GM19372 (cell line): Measurements from ENCODE around the gene GPSM1.
"Not testable (repeated sequence)": the region's sequence is repeated elsewhere in the genome, so short reads cannot be mapped to it uniquely, and the experiment has no call there.

Experiments used
- ATAC-seq: cut with Tn5 transposase; IDR thresholded peaks from one replicate; pipeline ENCODE4 v1.9.1; 2021; ENCODE audit warnings: mild to moderate bottlenecking, low read depth, moderate library complexity; ENCODE audit not compliant: unreplicated experiment

The GPSM1 gene

DNA sequence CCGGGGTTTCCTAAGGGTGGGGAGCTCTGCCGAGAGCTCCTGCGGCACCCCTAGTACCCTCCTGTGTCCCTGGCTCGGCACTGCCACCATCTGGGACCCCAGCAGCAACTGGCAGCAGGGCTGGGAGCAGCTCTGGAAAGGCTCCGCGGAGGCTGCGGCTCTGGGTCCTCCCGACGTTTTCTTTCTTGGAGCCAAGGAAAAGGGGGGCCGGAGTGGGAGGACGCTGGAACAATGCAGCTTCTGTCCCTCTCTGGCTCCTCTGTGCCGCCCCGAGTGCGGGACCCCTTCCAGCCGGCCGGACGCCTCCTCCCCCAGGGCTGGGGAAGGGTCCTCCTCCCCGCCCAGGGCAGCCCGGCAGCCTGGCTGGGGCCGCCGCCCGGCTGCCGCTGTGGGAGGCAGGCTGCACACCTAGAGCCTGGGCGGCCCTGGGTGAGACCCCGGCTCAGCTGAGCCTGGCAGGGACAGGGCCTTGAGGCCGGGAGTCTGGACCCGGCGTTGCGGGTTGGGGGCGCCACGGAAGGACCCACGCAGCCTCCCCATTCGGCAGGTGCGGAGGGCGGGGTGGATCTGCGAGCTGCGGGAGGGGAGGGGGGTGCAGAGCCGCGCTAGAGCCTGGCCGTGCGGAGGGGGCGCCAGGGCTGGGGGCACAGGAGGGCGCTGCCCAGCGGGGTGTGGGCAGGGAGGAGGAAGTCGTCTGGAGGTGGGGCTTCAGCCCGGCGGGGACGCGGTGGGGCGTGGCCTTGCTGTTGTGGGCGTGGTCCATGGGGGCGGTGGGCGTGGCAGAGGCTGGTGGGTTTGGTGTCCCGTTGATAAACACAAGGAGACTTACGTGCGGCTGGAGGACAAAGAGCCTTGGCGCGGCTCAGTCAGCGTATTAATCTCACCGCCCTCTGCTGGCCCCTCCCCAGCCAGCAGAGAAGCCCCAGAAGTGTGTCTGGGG lies 15.1 kb downstream of the GPSM1 start:
- no peak for ATAC-seq

DNA sequence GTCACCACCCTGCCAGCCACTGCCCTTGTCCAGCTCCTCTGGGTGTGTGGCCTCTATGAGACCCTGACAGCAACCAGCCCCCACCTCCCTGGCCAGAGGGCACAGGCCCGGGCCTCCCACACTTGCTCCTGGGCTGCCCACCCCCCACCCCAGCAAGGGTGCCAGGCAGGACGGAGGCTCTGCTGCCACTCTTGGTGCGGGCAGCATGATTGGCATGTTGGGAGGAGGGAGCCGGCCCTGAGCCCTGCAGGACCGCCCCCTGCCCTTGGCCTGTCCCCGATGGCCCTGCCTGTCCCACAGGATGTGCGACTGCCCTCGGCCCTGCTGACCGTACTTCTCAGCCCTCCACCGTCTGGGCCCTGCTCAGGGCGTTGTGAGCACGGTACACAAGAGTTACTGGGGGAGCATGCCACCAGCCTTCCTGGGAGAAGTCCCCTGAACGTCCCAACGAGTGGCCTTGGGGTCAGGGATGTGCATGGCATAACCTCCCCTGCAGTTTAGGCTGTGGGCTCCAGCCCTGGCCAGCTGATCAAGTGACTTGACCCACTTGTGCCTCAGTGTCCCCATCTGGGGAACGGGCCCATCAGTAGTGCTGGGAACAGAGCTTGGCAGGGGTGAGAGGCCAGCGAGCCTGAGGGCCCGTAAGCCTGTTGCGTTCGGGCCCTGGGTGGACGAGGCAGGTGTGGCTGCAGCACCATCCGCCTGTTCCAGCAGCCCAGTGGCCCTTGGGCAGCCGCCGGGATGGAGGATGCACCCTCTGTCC lies 16.0 kb downstream of the GPSM1 start:
- ATAC-seq = no peak

DNA sequence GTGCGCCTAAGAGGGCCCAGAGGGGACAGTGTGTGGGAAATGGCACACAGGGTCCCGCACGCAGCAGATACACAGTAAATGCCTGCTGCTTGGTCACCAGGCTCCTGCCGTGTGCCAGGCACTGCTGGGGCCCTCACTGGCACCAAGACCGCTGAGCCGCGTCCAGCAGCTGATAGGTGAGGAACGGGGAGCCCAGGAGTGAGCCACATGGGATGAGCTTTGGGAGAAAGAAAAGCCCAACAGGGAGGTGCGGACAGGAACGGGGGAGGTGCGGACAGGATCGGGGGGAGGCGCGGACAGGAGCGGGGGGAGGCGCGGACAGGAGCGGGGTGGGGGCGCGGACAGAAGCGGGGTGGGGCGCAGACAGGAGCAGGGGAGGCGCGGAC lies 16.5 kb downstream of the GPSM1 start:
- ATAC-seq = no peak

DNA sequence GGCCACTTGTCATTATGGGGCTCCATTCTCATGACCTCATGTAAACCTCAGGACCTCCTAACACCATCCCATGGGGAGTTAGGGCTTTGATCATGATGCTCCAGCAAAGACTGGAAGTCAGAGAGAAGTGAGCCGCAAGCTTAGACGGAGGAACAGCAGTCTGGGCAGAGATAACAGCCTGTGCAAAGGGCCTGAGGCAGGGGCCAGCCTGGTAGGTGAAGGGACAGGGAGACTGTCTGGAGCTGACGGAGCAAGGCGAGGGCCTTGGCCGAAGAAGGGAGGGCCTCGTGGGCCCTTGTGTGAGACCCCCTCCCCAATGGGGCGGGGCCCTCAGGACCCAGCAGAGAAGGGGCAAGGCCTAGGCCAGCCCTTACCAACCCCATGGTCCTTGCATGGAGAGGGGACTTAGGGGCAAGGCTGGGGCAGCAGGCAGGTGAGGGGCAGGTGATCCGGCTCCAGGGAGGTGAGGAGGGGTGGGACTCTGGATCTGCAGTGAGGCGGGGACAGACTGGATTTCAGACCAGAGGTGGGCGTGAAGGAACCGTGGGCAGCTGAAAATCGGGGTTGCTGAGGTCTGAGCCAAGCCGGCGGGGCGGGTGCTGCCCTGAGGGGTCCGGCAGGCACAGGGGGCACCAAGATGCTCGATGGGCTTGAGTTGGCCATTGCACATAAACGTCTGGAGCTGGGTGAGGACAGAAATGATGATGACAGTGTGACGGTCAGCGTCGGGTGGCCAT lies 17.4 kb downstream of the GPSM1 start:
- ATAC-seq = no peak

DNA sequence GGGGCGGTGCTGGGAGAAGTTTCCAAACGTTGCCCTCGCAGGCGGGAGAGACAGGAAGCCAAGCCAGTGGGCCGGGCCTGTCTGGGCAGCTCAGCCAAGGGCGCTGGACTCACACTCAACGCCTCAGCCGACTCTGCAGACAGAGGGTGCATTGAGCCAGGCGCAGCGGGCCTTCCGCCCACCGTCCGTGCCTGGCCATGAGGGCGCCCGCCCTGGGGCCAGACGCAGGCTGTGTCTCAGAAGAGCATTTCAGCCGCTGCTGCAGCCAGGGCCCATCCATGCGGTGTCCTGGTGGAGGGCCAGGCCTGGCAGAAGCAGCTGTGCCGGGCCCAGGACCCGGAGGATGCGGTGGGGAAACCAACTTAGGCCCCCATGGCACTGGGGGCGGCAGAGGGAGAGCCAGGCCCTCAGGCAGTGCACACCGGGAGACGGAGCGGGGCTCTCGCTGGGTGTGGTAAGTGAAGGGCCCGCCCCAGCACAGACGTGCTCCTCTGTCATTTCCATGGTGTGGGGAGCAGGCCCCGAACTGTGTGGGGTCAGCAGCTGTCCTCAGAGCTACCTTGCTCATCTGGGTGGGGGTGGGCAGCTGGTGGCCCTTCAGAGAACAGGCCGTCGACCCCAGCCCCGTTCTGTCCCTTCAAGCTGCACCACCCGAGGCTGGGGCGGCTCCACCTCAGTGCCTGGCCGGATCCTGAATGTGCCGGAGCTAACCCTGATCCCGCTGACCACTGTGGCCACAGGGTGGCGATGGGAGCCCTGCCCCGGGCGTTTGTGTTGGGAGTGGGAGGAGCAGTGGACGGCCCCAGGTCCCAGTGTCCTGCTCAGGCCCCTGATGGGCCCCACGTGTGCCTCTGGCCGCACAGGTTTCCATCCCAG lies 18.2 kb downstream of the GPSM1 start:
- ATAC-seq = no peak

DNA sequence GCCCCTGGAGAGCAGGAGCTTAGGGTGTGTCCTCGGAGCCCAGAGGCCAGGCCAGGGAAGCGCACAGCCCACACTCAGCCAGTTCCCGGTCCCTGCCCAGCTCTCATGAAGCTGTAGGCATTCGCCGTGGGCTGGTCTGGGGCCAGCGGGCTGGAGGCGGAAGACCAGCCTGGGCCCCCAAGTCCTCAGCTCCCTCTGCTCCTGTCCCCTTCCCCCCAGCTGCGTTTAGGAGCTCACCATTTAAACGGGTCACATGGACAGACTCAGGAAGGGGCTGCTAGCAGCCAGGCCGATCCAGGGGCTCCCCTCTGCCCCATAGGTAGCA lies 18.8 kb downstream of the GPSM1 start:
- no peak for ATAC-seq

DNA sequence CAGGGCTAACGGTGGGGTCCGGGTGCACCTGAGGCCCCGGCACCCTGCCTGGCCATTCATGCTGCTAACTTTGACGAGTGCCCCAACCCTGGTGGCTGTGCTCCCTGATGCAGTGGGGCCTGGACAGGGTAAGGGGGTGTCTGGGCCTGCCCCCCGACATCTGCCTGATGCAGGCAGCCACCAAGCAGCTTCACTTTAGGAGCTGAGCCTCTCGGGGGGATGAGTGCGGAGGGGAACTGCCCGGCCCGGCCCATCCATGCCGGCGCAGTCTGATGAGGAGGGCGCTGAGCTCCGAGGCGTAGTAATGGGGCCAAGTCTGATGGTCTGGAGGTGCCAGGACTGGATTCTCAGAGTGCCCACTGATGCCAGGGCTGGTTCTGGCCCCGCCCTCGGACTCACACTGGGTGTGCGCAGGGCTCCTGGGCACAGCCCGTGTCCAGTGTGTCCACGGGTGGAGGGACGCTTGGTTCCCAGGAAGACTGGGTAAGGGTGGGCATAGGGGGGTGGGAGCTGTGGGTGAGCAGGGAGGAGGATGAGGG lies 19.7 kb downstream of the GPSM1 start:
- no peak for ATAC-seq

DNA sequence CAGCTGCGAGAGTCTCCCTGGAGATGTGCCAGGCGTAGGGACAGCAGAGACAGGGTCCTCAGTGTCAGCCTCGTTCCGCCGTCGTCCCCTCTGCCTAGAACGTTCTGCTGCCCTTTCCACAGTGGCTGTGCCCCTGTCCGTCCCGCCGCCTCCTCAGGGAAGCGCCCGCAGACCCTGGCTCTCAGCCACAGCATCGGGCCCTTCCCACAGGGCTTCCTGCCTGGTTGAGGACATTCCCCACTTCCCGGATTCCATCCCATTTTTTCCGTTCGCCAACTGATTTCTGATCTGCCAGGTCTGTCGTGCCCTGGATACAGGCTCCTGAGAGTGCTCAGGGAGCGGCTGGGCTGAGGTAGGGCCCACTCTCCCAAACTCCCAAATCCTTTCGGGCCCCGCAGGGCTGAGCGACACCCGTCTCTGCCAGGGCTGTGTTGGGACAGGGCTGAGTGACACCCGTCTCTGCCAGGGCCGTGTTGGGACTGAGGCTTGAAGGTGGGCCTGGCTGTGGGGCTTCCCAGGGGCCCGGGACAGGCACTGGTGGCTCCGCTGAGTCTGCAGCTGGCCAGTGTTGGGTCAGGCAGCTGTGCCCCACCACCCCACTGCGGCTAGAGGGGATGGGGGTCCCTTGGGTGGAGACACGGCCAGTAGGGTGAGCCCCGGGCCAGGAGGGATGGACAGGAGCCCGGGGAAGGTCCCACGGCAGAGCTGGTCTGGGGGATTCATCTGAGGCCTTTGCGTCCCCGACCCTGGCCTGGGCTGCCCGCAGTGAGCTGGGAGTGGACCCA lies 20.3 kb downstream of the GPSM1 start:
- no peak for ATAC-seq

DNA sequence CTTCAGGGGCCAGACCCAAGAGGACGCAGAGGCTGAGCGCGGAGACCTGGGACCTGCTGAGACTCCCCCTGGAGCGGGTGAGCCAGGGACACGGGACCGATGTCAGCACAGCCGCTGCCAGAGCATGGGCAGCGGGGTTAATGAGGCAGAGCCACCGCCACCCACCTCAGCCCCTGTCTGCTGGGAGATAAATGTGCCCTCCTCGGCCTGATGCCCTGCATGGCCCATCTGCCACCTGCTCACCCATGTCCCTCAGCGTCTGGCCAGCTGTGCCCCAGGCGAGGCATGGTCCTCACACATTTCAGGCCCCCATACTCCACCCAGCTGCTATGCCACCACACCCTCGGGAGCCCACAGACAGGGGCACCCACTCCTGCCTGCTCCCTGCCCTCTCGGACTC lies 21.4 kb downstream of the GPSM1 start:
- ATAC-seq = no peak

DNA sequence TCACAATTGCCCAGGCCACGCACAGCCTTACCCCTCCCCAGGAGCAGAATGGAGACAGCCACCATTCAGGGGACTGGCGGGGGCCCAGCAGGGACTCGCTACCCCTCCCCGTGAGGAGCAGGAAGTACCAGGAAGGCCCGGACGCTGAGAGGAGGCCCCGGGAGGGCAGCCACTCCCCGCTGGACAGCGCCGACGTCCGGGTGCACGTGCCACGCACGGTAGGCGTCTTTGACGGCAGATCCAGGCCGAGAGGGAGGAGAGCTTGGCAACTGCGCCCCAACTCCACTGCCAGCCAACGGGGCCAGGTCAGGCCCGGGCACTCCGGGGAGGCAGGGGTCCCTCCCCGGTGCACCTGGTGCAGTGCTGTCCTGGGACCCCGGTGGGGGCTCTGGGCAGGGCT lies 22.2 kb downstream of the GPSM1 start:
- no peak for ATAC-seq

DNA sequence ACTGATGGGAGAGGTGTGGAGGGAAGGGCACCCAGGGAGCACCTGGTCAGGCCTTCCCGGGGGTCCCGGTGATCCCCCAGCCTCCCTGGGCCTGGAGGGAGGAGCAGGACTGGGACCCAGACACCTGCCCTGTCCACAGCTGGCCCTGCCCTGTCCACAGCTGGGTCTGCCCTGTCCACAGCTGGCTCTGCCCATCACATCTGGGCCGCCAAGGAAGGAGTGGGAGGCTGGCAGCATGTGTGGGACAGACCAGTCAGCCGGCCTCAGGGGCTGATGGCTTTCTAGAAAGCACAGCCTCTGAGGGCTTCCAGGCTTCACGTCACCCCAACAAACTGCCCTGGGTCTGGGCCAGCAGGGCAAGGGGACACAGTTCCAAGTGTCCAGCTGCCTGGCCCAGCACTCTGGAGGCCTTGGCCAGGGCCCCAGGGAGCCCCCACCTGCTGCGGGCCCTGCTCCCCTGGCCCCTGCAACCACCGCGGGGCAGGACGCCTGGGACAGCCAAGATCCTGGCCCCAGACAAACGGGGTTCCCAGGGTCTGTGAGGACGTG lies 24.0 kb downstream of the GPSM1 start:
- ATAC-seq = no peak

DNA sequence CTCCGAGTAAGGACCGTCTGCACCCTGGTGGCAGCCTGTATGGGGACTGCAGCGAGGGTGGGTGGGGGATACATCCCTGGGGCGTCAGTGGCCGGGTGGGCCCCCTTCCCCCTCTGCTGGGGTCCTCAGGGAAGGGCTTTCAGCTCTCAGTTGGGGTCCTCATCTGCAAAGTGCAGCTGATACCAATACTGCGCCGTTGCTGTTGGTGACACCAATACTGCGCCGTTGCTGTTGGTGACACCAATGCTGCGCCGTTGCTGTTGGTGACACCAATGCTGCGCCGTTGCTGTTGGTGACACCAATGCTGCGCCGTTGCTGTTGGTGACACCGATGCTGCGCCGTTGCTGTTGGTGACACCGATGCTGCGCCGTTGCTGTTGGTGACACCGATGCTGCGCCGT lies 24.5 kb downstream of the GPSM1 start:
- ATAC-seq = not testable (repeated sequence)

DNA sequence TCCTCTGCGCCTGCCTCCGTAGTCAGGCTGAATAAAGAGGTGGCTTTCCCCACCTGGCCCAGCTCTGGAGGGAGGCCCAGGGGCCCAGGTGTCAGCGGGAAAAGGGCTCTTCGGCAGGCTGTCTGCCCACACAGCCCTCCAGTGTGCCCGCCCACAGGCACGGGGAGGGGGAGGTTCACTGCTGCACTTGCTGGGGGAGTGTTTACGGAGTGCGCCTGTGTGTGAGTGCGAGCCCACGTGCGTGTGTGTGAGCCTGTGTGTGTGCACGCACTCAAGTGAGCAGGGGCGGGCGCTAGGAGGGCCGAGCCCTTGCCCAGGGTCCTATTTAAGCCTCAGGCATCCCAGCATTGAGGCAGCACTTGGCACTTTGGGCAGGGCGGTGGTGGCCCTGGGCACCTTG lies 25.3 kb downstream of the GPSM1 start:
- no peak for ATAC-seq

DNA sequence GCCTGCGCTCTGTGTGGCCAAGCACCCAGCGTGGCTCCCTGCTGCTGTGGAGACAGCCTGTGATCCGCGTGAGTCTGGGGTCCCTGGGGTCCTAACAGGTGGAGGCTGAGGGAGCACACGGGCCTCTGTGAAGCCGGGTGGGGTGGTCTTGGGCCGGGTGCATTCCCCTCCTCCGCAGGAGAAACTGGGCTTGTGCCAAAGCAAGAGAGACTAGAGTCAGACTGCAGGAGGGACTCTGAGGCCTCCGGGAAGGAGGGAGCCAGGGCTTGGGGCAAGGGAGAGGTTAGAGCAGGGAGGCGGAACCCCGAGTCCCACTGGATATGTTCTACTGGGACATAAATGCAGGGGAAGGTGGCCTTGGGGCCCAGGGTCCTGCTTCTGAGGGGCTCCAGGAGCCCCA lies 25.7 kb downstream of the GPSM1 start:
- ATAC-seq = no peak

DNA sequence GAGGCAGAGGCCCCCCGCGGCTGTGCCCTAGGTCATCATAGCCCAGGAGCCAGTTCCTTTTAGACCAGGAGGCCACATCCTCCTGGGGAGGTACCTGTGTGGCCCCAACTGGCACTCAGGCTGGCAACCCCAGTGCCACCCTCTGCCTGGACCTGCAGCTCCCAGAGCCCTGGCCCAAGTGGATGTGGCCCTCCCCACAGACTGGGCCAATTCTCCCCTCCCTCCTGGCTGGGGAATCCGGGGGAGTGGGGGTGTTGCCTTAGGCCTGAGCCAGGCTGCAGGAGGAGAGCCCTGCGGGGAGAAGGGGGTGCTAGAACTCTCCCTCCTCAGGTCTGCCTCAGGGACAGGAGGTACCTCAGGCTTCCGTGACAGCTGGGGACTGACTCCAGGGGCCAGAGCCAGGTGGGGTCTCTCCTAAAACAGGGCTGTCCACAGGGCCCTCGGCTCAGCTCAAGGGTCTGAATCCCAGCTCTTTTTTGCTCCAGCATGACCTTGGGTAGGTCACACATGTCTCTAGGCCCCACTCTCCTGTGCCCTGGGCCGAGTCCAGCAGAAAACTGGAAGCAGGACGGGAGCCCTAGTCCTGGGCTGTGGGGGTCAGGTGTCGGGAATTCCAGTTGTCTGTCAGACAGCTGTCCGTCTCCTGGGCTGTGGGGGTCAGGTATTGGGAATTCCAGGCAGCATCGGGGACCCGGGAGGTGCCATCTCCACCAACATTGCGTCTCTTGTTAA lies 26.6 kb downstream of the GPSM1 start:
- no peak for ATAC-seq

DNA sequence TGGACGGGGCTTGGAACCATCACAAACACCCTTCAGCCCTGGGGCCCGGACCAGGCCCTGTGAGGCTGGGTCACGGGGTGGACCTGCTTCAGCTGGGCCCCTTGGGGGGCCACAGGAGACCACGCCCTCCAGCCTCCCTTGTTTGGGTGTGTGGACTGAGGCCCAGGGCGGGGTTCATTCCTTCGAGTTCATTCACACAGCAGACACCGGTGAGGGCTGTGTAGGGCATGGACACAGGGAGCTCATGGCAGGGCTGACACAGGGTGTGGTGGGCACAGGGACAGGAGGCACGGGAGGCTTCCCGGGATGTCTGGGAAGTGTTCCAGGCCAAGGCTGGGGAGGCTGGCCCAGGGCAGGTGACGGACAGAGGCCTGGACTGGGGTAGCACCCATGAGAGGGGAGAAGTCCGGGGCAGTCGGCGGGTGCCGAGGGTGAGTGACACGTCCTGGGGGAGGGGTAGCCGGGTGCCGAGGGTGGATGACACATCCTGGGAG lies 27.3 kb downstream of the GPSM1 start:
- ATAC-seq = no peak

DNA sequence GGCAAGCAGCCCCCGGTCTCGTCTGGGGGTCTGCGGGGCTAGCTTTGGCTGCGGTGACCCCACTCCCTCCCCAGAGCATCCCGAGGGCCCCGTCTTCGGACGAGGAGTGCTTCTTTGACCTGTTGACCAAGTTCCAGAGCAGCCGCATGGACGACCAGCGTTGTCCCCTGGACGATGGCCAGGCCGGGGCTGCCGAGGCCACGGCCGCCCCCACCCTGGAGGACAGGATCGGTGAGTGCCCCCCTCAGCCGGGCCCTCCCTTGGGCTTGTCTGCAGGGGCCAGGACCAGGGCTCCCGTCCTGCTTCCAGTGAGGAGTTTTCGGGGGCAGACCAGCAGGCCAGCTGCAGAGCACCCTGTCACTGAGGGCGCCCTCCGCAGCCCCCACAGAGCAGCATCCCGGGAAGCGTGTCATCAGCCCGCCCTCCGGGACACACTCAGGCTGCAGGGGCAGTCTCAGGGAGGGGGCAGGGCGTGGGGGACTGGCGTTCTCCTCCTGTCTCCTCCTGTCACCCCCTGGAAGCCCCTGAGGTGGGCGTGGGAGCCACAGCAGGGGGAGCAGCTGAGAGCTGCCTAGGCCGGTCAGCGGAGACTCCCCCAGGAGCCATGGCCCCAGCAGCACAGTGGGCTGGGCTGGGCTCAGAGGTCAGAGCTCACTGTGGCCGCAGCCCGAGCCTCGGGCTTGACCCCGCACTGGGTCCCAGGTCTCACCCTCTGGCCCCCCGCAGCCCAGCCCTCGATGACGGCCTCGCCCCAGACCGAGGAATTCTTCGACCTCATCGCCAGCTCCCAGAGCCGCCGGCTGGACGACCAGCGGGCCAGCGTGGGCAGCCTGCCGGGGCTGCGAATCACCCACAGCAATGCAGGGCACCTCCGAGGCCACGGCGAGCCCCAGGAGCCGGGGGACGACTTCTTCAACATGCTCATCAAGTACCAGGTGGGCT lies 28.5 kb downstream of the GPSM1 start:
- ATAC-seq = no peak
